K562 (cell line): ENCODE results near the gene ZBTB9. TPM values are rescaled to one million over a fixed set of nuclear protein-coding genes. Genes with fewer than 3 reads are reported as not detected.

Source experiments
- ARHGAP35 ChIP-seq: fragments of 450-650 bp; IDR thresholded peaks from 2 replicates; pipeline ENCODE4 v1.6.1; 2018; ENCODE audit not compliant: partially characterized antibody
- CCAR2 ChIP-seq: fragments of 200-400 bp; formaldehyde crosslinking; IDR thresholded peaks from 2 replicates; pipeline ENCODE4 v1.6.1; 2017; ENCODE audit warnings: mild to moderate bottlenecking, low read depth, low read length
- CHCHD3 ChIP-seq: fragments of 250-450 bp; sonication (Bioruptor Pico); IDR thresholded peaks from 2 replicates; pipeline ENCODE4 v2.1.2; 2022; ENCODE audit warnings: mild to moderate bottlenecking
- CREM ChIP-seq: IDR thresholded peaks from 2 replicates; pipeline ENCODE4 v1.6.1; 2014; ENCODE audit warnings: antibody characterized with exemption, low read depth
- E2F6 ChIP-seq, 2 experiments: IDR thresholded peaks; 2 replicates each; pipeline ENCODE4 v1.6.1; 2011; ENCODE audit warnings: borderline replicate concordance in 1 of 2, control low read depth in 1 of 2, low read depth in 1 of 2, low read length in 1 of 2, mild to moderate bottlenecking in 1 of 2, mixed read lengths in 1 of 2, moderate library complexity in 1 of 2; ENCODE audit not compliant: insufficient read depth in 1 of 2, insufficient read length in 1 of 2, poor library complexity in 1 of 2, severe bottlenecking in 1 of 2; ENCODE audit errors: extremely low read depth in 1 of 2
- POLR2A ChIP-seq: fragments of 450-650 bp; conservative IDR thresholded peaks from 2 replicates; pipeline ENCODE4 v1.6.1; 2016
- SPI1 ChIP-seq: IDR thresholded peaks from 2 replicates; pipeline ENCODE4 v1.6.1; 2011; ENCODE audit warnings: low read depth, low read length, control low read depth, borderline replicate concordance
- TAF7 ChIP-seq: fragments of 450-650 bp; IDR thresholded peaks from 2 replicates; pipeline ENCODE4 v1.6.1; 2016; ENCODE audit warnings: missing genetic modification characterization, missing compliant biosample characterization
- THAP7 ChIP-seq: fragments of 250-450 bp; sonication (Bioruptor Pico); IDR thresholded peaks from 2 replicates; pipeline ENCODE4 v1.5.0; 2021
- TSC22D4 ChIP-seq: fragments of 450-650 bp; IDR thresholded peaks from 2 replicates; pipeline ENCODE4 v1.6.1; 2016; ENCODE audit warnings: missing genetic modification characterization, missing biosample characterization, control low read depth
- ZBTB49 ChIP-seq: sonication (generic); formaldehyde crosslinking; IDR thresholded peaks from 2 replicates; pipeline ENCODE4 v1.8.0; 2022; ENCODE audit warnings: missing genetic modification reagents, mild to moderate bottlenecking, borderline replicate concordance
- ZKSCAN1 ChIP-seq: fragments of 150-350 bp; IDR thresholded peaks from 2 replicates; pipeline ENCODE4 v1.6.1; 2016; ENCODE audit warnings: low read depth, low read length
- ZNF695 ChIP-seq: fragments of 450-650 bp; formaldehyde crosslinking; IDR thresholded peaks from 2 replicates; pipeline ENCODE4 v1.4.0; 2020; ENCODE audit warnings: mild to moderate bottlenecking, moderate library complexity
- polyA plus RNA-seq, 8 experiments: library from polyadenylated mRNA; depleted of rRNA in 4 of 8; stranded (reverse) in 5 of 8; unstranded in 3 of 8; fragments of >200 nt; fragmentation: Nextera tagmentation in 2 of 8; fragmentation: Illumina TruSeq in 1 of 8; extraction: Ambion mirVana in 2 of 8; extraction: Trizol in 1 of 8; gene quantifications; 2 replicates each; pipeline versions ENCODE4 v1.2.1 to v1.2.3, GENCODE V29; 2011 to 2014; ENCODE audit warnings: inconsistent platforms in 1 of 8, missing spikeins in 1 of 8
- total RNA-seq, 7 experiments: library from RNA; depleted of rRNA in 6 of 7; stranded (reverse); fragments of >200 nt in 6 of 7; fragmentation: Illumina TruSeq in 2 of 7; extraction: Trizol in 2 of 7; gene quantifications; 2 replicates each; pipeline versions ENCODE4 v1.2.1 to v1.2.3, GENCODE V29; 2011 to 2021; ENCODE audit warnings: low replicate concordance in 1 of 7
- TF ChIP-seq, protein P1 (sequence below): sonication (generic); formaldehyde crosslinking; IDR thresholded peaks from 2 replicates; pipeline ENCODE4 v1.8.1; 2023; ENCODE audit warnings: mild to moderate bottlenecking, missing genetic modification reagents, moderate library complexity
- TF ChIP-seq, protein P2 (sequence below): fragments of 250-450 bp; sonication (Bioruptor Pico); IDR thresholded peaks from 2 replicates; pipeline ENCODE4 v1.4.0; 2020; ENCODE audit warnings: borderline replicate concordance
- TF ChIP-seq, protein P3 (sequence below), 3 experiments: fragments of 200-800 bp in 1 of 3; sonication (Bioruptor generic) in 1 of 3; sonication (generic) in 1 of 3; formaldehyde crosslinking in 1 of 3; IDR thresholded peaks; 2 replicates each; pipeline versions ENCODE4 v1.6.1 to v1.8.0; 2016 to 2022; ENCODE audit warnings: mild to moderate bottlenecking in 2 of 3, missing compliant biosample characterization in 2 of 3, missing genetic modification characterization in 2 of 3, missing genetic modification reagents in 1 of 3
- TF ChIP-seq, protein P4 (sequence below): fragments of 450-650 bp; IDR thresholded peaks from 2 replicates; pipeline ENCODE4 v1.6.1; 2017; ENCODE audit warnings: mild to moderate bottlenecking, moderate library complexity

ZBTB9 gene
- total and polyA plus RNA-seq, 9 of the 15 experiments (the other 6 are each of a cell fraction or from before 2014, with no cell fraction given), result 1.9 to 19.5 (median 10.4) TPM

GRCh38 chr6:33417903-33418689 is 36.3 kb upstream of the ZBTB9 start, which contains the start of gene CUTA (continued):
- no peak for TF ChIP-seq ZBTB49 (CRISPR knock-in tag)
- no peak for TF ChIP-seq CHCHD3 (CRISPR knock-in tag)
- TF ChIP-seq, protein P1, sequence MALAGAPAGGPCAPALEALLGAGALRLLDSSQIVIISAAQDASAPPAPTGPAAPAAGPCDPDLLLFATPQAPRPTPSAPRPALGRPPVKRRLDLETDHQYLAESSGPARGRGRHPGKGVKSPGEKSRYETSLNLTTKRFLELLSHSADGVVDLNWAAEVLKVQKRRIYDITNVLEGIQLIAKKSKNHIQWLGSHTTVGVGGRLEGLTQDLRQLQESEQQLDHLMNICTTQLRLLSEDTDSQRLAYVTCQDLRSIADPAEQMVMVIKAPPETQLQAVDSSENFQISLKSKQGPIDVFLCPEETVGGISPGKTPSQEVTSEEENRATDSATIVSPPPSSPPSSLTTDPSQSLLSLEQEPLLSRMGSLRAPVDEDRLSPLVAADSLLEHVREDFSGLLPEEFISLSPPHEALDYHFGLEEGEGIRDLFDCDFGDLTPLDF (CRISPR knock-in tag), result peak; percentile 88
- no peak for TF ChIP-seq SPI1
- TF ChIP-seq CCAR2, result no peak
- TF ChIP-seq, protein P2, sequence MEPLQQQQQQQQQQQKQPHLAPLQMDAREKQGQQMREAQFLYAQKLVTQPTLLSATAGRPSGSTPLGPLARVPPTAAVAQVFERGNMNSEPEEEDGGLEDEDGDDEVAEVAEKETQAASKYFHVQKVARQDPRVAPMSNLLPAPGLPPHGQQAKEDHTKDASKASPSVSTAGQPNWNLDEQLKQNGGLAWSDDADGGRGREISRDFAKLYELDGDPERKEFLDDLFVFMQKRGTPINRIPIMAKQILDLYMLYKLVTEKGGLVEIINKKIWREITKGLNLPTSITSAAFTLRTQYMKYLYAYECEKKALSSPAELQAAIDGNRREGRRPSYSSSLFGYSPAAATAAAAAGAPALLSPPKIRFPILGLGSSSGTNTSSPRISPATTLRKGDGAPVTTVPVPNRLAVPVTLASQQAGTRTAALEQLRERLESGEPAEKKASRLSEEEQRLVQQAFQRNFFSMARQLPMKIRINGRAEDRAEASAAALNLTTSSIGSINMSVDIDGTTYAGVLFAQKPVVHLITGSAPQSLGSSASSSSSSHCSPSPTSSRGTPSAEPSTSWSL, result no peak
- TF ChIP-seq POLR2A, result peak; percentile 87
- TF ChIP-seq ARHGAP35, result no peak
- TF ChIP-seq, protein P3, sequence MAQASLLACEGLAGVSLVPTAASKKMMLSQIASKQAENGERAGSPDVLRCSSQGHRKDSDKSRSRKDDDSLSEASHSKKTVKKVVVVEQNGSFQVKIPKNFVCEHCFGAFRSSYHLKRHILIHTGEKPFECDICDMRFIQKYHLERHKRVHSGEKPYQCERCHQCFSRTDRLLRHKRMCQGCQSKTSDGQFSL (CRISPR knock-in tag; IDR thresholded peaks at IDR 0.05), result no peak
- TF ChIP-seq, protein P3 (tag; IDR thresholded peaks at IDR 0.05), result no peak
- peak; percentile 93 for TF ChIP-seq CREM
- TF ChIP-seq ZKSCAN1, result peak; percentile 37; the same call in 1 of the 2 replicates
- no peak for TF ChIP-seq TAF7 (tag)
- TF ChIP-seq TSC22D4 (tag), result no peak
- TF ChIP-seq E2F6 (IDR thresholded peaks at IDR 0.05; ENCODE audit: borderline replicate concordance in 1 of 2, extremely low read depth in 1 of 2, insufficient read depth in 1 of 2, insufficient read length in 1 of 2, low read depth in 1 of 2, low read length in 1 of 2, poor library complexity in 1 of 2, severe bottlenecking in 1 of 2), result peak; percentile 83
- no peak for TF ChIP-seq ZNF695
- TF ChIP-seq, protein P4, sequence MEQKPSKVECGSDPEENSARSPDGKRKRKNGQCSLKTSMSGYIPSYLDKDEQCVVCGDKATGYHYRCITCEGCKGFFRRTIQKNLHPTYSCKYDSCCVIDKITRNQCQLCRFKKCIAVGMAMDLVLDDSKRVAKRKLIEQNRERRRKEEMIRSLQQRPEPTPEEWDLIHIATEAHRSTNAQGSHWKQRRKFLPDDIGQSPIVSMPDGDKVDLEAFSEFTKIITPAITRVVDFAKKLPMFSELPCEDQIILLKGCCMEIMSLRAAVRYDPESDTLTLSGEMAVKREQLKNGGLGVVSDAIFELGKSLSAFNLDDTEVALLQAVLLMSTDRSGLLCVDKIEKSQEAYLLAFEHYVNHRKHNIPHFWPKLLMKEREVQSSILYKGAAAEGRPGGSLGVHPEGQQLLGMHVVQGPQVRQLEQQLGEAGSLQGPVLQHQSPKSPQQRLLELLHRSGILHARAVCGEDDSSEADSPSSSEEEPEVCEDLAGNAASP, result no peak
- TF ChIP-seq THAP7, result no peak
